Stomach (tissue), 9 donors: ENCODE data around the gene SALL1. TPM values are rescaled to one million over a fixed set of nuclear protein-coding genes. Genes with fewer than 3 reads are reported as not detected.

Experiments
- DNase-seq, 2 donors: peaks; one replicate each; pipeline versions ENCODE4 v3.0.0 to v3.0.0-alpha.2; 2013 to 2019
- H3K27ac ChIP-seq, 5 donors: fragments of 200-600 bp in 4 of 5; sonication (generic) in 4 of 5; one replicate each; pipeline ENCODE4 v1.5.1; 2013 to 2019; ENCODE audit warnings: mild to moderate bottlenecking in 1 of 5, moderate library complexity in 1 of 5
- H3K27me3 ChIP-seq, 3 donors: fragments of 200-600 bp; sonication (generic); one replicate each; pipeline ENCODE4 v1.5.1; 2017 to 2019; ENCODE audit warnings: mixed run types in 1 of 3
- H3K36me3 ChIP-seq, 4 donors: fragments of 200-600 bp; sonication (generic); 1 replicate in 3 of 4; 2 replicates in 1 of 4; pipeline ENCODE4 v1.5.1; 2016 to 2019
- H3K4me1 ChIP-seq, 4 donors: fragments of 200-600 bp; sonication (generic); one replicate each; pipeline ENCODE4 v1.5.1; 2016 to 2019
- H3K4me3 ChIP-seq, 4 donors: fragments of 200-600 bp; sonication (generic) in 3 of 4; one replicate each; pipeline ENCODE4 v1.5.1; 2016 to 2019; ENCODE audit warnings: mild to moderate bottlenecking in 1 of 4
- H3K9me3 ChIP-seq, 4 donors: fragments of 200-600 bp; sonication (generic); one replicate each; pipeline ENCODE4 v1.5.1; 2016 to 2019
- EP300 ChIP-seq: sonication (generic); formaldehyde crosslinking; IDR thresholded peaks from one replicate; pipeline ENCODE4 v1.6.1; 2017; ENCODE audit warnings: antibody characterized with exemption
- POLR2A ChIP-seq, 4 donors: fragments of 450-650 bp; IDR thresholded peaks; one replicate each; pipeline ENCODE4 v1.6.1; 2016; ENCODE audit warnings: antibody characterized with exemption in 4 of 4, control low read depth in 2 of 4, mild to moderate bottlenecking in 1 of 4, moderate library complexity in 1 of 4
- POLR2AphosphoS5 ChIP-seq, 3 donors: sonication (generic); formaldehyde crosslinking; IDR thresholded peaks; one replicate each; pipeline ENCODE4 v1.6.1; 2016; ENCODE audit warnings: antibody characterized with exemption in 3 of 3
- WGBS, 5 donors: extraction: QIAGEN DNeasy Blood & Tissue Kit in 3 of 5; methylation state at CpG; one replicate each; pipeline versions ENCODE4 v1.1.5 to v1.1.7; 2013 to 2018; 5-methylcytosine and 5-hydroxymethylcytosine counted together
- intact Hi-C: fragments of 100-400 bp; cut with DNase I; formaldehyde crosslinking; loops from one replicate; pipeline ENCODE4 v1.15.1; 2023; ENCODE audit warnings: low total_unique reads
- polyA plus RNA-seq, 3 donors: library from polyadenylated mRNA; stranded (reverse); fragments of 200-250 nt; gene quantifications; one replicate each; pipeline ENCODE4 v1.2.3, GENCODE V29; 2013
- total RNA-seq, 5 donors: library from RNA; depleted of rRNA; stranded (reverse); fragments of >200 nt; gene quantifications; one replicate each; pipeline versions ENCODE4 v1.1.0 to v1.2.3, GENCODE V29; 2014 to 2016
- TF ChIP-seq, protein P1 (sequence below), 7 experiments: fragments of 450-650 bp in 4 of 7; fragments of 200-600 bp in 3 of 7; sonication (generic) in 3 of 7; IDR thresholded peaks; one replicate each; pipeline ENCODE4 v1.5.1; 2016 to 2019; ENCODE audit warnings: antibody characterized with exemption in 7 of 7, control low read depth in 2 of 7, mild to moderate bottlenecking in 1 of 7
- donor health status: healthy with polysubstance abuse.
- donor health status: Bipolar disorder and iron deficiency.
- donor health status: healthy.

Gene SALL1
- total and polyA plus RNA-seq, 8 donors: 0.43 to 6.3 (median 0.97) TPM; not detected in 2

DNA sequence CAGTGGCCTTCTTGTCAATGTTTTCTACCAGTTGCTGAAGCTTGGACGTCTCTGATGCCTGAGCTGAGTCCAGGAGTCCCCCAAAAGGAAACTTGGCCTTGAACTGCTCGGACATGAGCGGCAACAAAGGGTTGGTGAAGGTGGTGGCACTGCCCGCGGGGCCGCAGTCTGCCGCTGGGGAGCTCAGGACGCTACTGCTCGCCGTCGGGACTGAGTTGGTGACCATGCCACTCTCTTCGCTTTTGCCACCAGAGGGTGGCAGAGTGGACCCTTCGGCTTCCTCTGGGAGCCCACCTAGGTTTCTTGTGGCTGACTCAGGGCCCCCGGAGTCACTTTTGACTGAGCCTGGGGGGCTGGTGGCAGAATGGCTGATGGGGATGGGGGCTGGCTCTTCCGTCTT lies 11.0 kb downstream of the SALL1 start:
- intact Hi-C loops: no loop called here
- no peak for DNase-seq
- WGBS, 5 donors: 88 to 98% (median 90%) methylated on average over 4 to 15 of the region's 15 CpGs
- no peak overlapping the region for H3K4me3 ChIP-seq
- H3K4me1 ChIP-seq: no peaks in the 10 kb centered on the region
- H3K27me3 ChIP-seq: peaks cover 0 to 74% (median 12%) of the 10 kb centered on the region in 3 donors
- no peak overlapping the region for H3K27ac ChIP-seq
- no peak for TF ChIP-seq POLR2AphosphoS5 (IDR thresholded peaks at IDR 0.05)
- TF ChIP-seq, protein P1, sequence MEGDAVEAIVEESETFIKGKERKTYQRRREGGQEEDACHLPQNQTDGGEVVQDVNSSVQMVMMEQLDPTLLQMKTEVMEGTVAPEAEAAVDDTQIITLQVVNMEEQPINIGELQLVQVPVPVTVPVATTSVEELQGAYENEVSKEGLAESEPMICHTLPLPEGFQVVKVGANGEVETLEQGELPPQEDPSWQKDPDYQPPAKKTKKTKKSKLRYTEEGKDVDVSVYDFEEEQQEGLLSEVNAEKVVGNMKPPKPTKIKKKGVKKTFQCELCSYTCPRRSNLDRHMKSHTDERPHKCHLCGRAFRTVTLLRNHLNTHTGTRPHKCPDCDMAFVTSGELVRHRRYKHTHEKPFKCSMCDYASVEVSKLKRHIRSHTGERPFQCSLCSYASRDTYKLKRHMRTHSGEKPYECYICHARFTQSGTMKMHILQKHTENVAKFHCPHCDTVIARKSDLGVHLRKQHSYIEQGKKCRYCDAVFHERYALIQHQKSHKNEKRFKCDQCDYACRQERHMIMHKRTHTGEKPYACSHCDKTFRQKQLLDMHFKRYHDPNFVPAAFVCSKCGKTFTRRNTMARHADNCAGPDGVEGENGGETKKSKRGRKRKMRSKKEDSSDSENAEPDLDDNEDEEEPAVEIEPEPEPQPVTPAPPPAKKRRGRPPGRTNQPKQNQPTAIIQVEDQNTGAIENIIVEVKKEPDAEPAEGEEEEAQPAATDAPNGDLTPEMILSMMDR (IDR thresholded peaks at IDR 0.05): no peak
- TF ChIP-seq POLR2A (IDR thresholded peaks at IDR 0.05): no peak
- TF ChIP-seq EP300: no peak
- H3K9me3 ChIP-seq: peaks cover 0 to 4% (median 0%) of the 10 kb centered on the region in 4 donors
- no peaks in the 10 kb centered on the region for H3K36me3 ChIP-seq

DNA sequence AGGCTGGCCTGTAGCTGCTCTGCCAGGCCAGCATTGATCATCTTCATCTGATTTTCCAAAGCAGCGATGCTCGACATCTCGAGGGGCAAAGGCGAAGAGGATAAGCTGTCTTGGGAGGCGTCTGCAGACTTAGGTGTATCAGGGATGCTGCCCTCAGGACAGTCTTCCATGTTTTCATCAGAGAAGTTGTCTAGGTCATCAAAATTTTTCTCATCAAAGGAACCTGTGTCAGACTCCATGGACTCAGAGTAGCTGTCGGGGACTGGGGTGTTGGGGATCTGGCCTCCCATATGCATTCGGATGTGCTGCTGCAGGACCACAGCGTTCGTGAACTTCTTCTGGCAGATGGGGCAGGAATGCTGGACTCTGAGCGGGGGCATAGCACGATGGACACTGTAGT lies 11.5 kb downstream of the SALL1 start:
- Histone ChIP-seq H3K9me3 (peaks cover 0 to 4% (median 0%) of the 10 kb centered on the region in 4 donors), H3K27me3 (peaks cover 0 to 74% (median 17%) of the 10 kb centered on the region in 3 donors), H3K27ac (no peak overlapping the region), H3K4me1 (peaks cover 0 to 4% (median 2%) of the 10 kb centered on the region in 4 donors), H3K36me3 (no peaks in the 10 kb centered on the region), H3K4me3 (no peak overlapping the region)
- WGBS, 5 donors: 84 to 94% (median 93%) methylated on average over 9 to 11 of the region's 11 CpGs
- intact Hi-C loops: no loop called here
- TF ChIP-seq EP300 (no peak), POLR2AphosphoS5 (IDR thresholded peaks at IDR 0.05) (no peak), POLR2A (IDR thresholded peaks at IDR 0.05) (no peak)
- TF ChIP-seq, protein P1 (IDR thresholded peaks at IDR 0.05): no peak
- no peak for DNase-seq

DNA sequence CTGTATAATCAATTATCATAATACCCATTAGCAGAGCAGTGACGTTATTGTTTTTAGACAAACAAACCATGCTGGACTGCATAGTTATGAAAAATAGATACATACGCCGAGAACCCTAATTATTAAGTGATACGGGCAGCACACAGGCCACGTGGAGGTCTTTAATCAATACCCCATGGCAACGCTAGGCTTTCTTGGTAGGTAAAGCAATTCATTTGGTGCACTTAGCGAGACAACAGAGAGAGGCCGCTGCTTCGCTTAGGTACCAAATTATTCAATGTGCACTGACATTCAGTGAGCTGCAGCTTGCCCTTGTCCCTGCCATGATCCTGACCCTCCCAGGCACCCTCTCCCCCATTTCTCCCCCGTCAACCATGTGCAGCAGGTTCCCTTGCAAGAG lies 12.9 kb downstream of the SALL1 start:
- H3K36me3 ChIP-seq: no peaks in the 10 kb centered on the region
- peaks cover 0 to 77% (median 31%) of the 10 kb centered on the region in 3 donors for H3K27me3 ChIP-seq
- no peak overlapping the region for H3K27ac ChIP-seq
- H3K9me3 ChIP-seq: peaks cover 0 to 4% (median 0%) of the 10 kb centered on the region in 4 donors
- no peak overlapping the region for H3K4me3 ChIP-seq
- TF ChIP-seq EP300 (no peak), POLR2AphosphoS5 (IDR thresholded peaks at IDR 0.05) (no peak), POLR2A (IDR thresholded peaks at IDR 0.05) (no peak)
- TF ChIP-seq, protein P1 (IDR thresholded peaks at IDR 0.05): no peak
- 48 to 64% (median 55%) methylated on average over 10 of the region's 10 CpGs for WGBS, 5 donors
- H3K4me1 ChIP-seq: peaks cover 0 to 16% (median 6%) of the 10 kb centered on the region in 4 donors
- DNase-seq: no peak
- intact Hi-C loops: no loop called here

DNA sequence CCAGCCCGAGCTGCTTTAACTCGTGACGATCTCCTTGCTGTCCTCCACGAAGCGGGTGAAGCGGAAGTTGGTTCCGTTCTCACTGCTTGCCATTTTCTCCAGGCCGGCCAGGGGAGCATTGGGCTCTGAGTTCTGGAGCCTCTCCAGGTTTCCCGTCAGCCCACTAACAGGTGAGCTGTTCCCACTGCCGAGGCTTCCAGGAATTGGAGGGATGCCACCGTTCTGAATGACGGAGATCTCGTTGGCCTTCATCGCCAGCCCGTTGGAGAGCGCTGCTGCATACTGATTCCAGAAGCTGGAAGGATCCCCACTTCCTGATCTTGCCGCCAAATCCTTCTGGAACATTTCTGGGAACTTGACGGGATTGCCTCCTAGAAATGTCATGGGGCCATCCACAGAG lies 14.0 kb downstream of the SALL1 start:
- TF ChIP-seq POLR2AphosphoS5 (IDR thresholded peaks at IDR 0.05) (no peak), EP300 (no peak), POLR2A (IDR thresholded peaks at IDR 0.05) (no peak)
- TF ChIP-seq, protein P1 (IDR thresholded peaks at IDR 0.05): no peak
- intact Hi-C loops: no loop called here
- Histone ChIP-seq H3K36me3 (no peaks in the 10 kb centered on the region), H3K27ac (no peak overlapping the region), H3K4me3 (no peak overlapping the region), H3K4me1 (peaks cover 0 to 18% (median 6%) of the 10 kb centered on the region in 4 donors), H3K27me3 (peaks cover 0 to 78% (median 34%) of the 10 kb centered on the region in 3 donors), H3K9me3 (peaks cover 0 to 4% (median 0%) of the 10 kb centered on the region in 4 donors)
- DNase-seq: no peak
- WGBS, 5 donors: 68 to 88% (median 84%) methylated on average over 18 of the region's 18 CpGs
